ENCODE data around the gene ACER3. TPM values are rescaled to one million over a fixed set of nuclear protein-coding genes. Genes with fewer than 3 reads are reported as not detected.

ACER3 gene
- total and polyA plus RNA-seq, 2 experiments from 2014 or later, result 6.2 to 26.5 TPM

- no peaks in the 10 kb centered on the region for H3K36me3 Mint-ChIP-seq (ENCODE audit: low read depth)
- H3K27me3 Mint-ChIP-seq (ENCODE audit: insufficient read depth, low read depth, poor library complexity), result no peaks in the 10 kb centered on the region
- H3K4me3 ChIP-seq, result no peak overlapping the region
- H3K79me2 ChIP-seq (replicated peaks; ENCODE audit: insufficient read depth), result no peaks in the 10 kb centered on the region
- H3K4me1 Mint-ChIP-seq, result peaks cover 7% of the 10 kb centered on the region; the same call in 2 of the 3 replicates
- H3K4me1 ChIP-seq (ENCODE audit: insufficient read depth), result 0 out of 2 replicates have a peak, but pooled peaks cover 4% of the 10 kb centered on the region
- H3K4me3 Mint-ChIP-seq, result no peak overlapping the region
- DNase-seq (ENCODE audit: low spot score), result no peak
- no peaks in the 10 kb centered on the region for H3K9me3 Mint-ChIP-seq
- H3K4me2 ChIP-seq, result no peak overlapping the region
- no peak overlapping the region for H3K27ac ChIP-seq (ENCODE audit: low read depth)
- H3F3A ChIP-seq (replicated peaks; ENCODE audit: low read depth), result no peaks in the 10 kb centered on the region
- H3K27me3 ChIP-seq (ENCODE audit: insufficient read depth), result no peaks in the 10 kb centered on the region
- no peak overlapping the region for H2AFZ ChIP-seq
- TF ChIP-seq EZH2phosphoT487 (IDR thresholded peaks at IDR 0.05; ENCODE audit: unreplicated experiment) (no peak), ZNF462 (CRISPR knock-in tag; IDR thresholded peaks at IDR 0.05) (no peak), CREB1 (CRISPR knock-in tag; IDR thresholded peaks at IDR 0.05; ENCODE audit: low read depth) (no peak), JUNB (IDR thresholded peaks at IDR 0.05; ENCODE audit: unreplicated experiment) (no peak), ZNF114 (CRISPR knock-in tag; IDR thresholded peaks at IDR 0.05) (no peak), EZH2 (IDR thresholded peaks at IDR 0.05; ENCODE audit: low read depth, unreplicated experiment) (no peak), NANOG (IDR thresholded peaks at IDR 0.05; ENCODE audit: borderline replicate concordance) (no peak), POLR2AphosphoS5 (IDR thresholded peaks at IDR 0.05; ENCODE audit: low read depth) (no peak), STAT1 (IDR thresholded peaks at IDR 0.05; ENCODE audit: unreplicated experiment) (no peak)
- TF ChIP-seq, protein P1, sequence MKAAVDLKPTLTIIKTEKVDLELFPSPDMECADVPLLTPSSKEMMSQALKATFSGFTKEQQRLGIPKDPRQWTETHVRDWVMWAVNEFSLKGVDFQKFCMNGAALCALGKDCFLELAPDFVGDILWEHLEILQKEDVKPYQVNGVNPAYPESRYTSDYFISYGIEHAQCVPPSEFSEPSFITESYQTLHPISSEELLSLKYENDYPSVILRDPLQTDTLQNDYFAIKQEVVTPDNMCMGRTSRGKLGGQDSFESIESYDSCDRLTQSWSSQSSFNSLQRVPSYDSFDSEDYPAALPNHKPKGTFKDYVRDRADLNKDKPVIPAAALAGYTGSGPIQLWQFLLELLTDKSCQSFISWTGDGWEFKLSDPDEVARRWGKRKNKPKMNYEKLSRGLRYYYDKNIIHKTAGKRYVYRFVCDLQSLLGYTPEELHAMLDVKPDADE (IDR thresholded peaks at IDR 0.05), result no peak
- TF ChIP-seq, protein P2, sequence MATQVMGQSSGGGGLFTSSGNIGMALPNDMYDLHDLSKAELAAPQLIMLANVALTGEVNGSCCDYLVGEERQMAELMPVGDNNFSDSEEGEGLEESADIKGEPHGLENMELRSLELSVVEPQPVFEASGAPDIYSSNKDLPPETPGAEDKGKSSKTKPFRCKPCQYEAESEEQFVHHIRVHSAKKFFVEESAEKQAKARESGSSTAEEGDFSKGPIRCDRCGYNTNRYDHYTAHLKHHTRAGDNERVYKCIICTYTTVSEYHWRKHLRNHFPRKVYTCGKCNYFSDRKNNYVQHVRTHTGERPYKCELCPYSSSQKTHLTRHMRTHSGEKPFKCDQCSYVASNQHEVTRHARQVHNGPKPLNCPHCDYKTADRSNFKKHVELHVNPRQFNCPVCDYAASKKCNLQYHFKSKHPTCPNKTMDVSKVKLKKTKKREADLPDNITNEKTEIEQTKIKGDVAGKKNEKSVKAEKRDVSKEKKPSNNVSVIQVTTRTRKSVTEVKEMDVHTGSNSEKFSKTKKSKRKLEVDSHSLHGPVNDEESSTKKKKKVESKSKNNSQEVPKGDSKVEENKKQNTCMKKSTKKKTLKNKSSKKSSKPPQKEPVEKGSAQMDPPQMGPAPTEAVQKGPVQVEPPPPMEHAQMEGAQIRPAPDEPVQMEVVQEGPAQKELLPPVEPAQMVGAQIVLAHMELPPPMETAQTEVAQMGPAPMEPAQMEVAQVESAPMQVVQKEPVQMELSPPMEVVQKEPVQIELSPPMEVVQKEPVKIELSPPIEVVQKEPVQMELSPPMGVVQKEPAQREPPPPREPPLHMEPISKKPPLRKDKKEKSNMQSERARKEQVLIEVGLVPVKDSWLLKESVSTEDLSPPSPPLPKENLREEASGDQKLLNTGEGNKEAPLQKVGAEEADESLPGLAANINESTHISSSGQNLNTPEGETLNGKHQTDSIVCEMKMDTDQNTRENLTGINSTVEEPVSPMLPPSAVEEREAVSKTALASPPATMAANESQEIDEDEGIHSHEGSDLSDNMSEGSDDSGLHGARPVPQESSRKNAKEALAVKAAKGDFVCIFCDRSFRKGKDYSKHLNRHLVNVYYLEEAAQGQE (IDR thresholded peaks at IDR 0.05; ENCODE audit: unreplicated experiment), result no peak
- H4K20me1 ChIP-seq (replicated peaks; ENCODE audit: insufficient read depth), result no peaks in the 10 kb centered on the region
- ATAC-seq, result no peak
- H3K27ac Mint-ChIP-seq, result no peak overlapping the region
- H3K9me2 ChIP-seq (ENCODE audit: insufficient read depth), result no peaks in the 10 kb centered on the region
- H3K36me3 ChIP-seq (ENCODE audit: insufficient read depth), result no peaks in the 10 kb centered on the region
Measured at GRCh38 chr11:76880956-76881355, 20.2 kb downstream of the ACER3 start.
